DND-41 (cell line): ENCODE data around the gene RPUSD3.

Source experiments
- ATAC-seq: fragments of 200-7000 bp; cut with Tn5 transposase; 3 replicates; pipeline ENCODE4 v1.9.1; 2021; ENCODE audit warnings: low read depth; ENCODE audit not compliant: insufficient read depth
- DNase-seq: peaks from one replicate; pipeline ENCODE4 v3.0.0-alpha.2; 2020
- H2AFZ ChIP-seq: 2 replicates; pipeline ENCODE4 v1.6.0; 2012; ENCODE audit warnings: low read depth, low read length
- H3K27ac ChIP-seq: 2 replicates; pipeline ENCODE4 v1.5.1; 2012; ENCODE audit warnings: low read length, inconsistent platforms
- H3K27me3 ChIP-seq: fragments of 200-600 bp; sonication (generic); 2 replicates; pipeline ENCODE4 v1.6.0; 2012; ENCODE audit warnings: low read length, mild to moderate bottlenecking, inconsistent platforms; ENCODE audit not compliant: insufficient read depth, poor library complexity
- H3K36me3 ChIP-seq: 2 replicates; pipeline ENCODE4 v1.5.1; 2012; ENCODE audit warnings: low read length, inconsistent platforms; ENCODE audit not compliant: insufficient read depth
- H3K4me1 ChIP-seq: 2 replicates; pipeline ENCODE4 v1.5.1; 2012; ENCODE audit warnings: mild to moderate bottlenecking, low read length; ENCODE audit not compliant: insufficient read depth
- H3K4me2 ChIP-seq: 2 replicates; pipeline ENCODE4 v1.6.0; 2012; ENCODE audit warnings: mild to moderate bottlenecking, moderate library complexity, low read length, inconsistent platforms; ENCODE audit not compliant: insufficient read depth
- H3K4me3 ChIP-seq, 2 experiments: fragments of 200-600 bp in 1 of 2; shearing (Covaris generic) in 1 of 2; 2 replicates each; pipeline ENCODE4 v1.5.1; 2012 to 2016; ENCODE audit warnings: inconsistent platforms in 2 of 2, low read length in 2 of 2, mild to moderate bottlenecking in 2 of 2, low read depth in 1 of 2, moderate library complexity in 1 of 2
- H3K79me2 ChIP-seq: 2 replicates; pipeline ENCODE4 v1.6.0; 2012; ENCODE audit warnings: low read length, inconsistent platforms; ENCODE audit not compliant: insufficient read depth
- H3K9ac ChIP-seq: 2 replicates; pipeline ENCODE4 v1.6.0; 2012; ENCODE audit warnings: low read depth, mild to moderate bottlenecking, inconsistent platforms, low read length, moderate library complexity
- H3K9me3 ChIP-seq: 2 replicates; pipeline ENCODE4 v1.5.1; 2012; ENCODE audit warnings: low read length, moderate library complexity, mild to moderate bottlenecking, inconsistent platforms; ENCODE audit not compliant: insufficient read depth, severe bottlenecking
- H4K20me1 ChIP-seq: 2 replicates; pipeline ENCODE4 v1.6.0; 2012; ENCODE audit warnings: low read length; ENCODE audit not compliant: insufficient read depth
- EZH2 ChIP-seq: IDR thresholded peaks from 3 replicates; pipeline ENCODE4 v1.6.1; 2012; ENCODE audit warnings: borderline replicate concordance, low read depth, mild to moderate bottlenecking, moderate library complexity, low read length, inconsistent platforms; ENCODE audit not compliant: severe bottlenecking
- TF ChIP-seq, protein P1 (sequence below): IDR thresholded peaks from 2 replicates; pipeline ENCODE4 v1.5.1; 2012; ENCODE audit warnings: borderline replicate concordance, low read length, moderate library complexity, mild to moderate bottlenecking; ENCODE audit not compliant: poor library complexity, severe bottlenecking; ENCODE audit errors: extremely low read depth

Gene RPUSD3

GRCh38 chr3:9846931-9847488, 3.2 kb upstream of the RPUSD3 start:
- peaks cover 3% of the 10 kb centered on the region for H3K36me3 ChIP-seq
- DNase-seq (no peak), ATAC-seq (no peak)
- peaks cover 19% of the 10 kb centered on the region for H3K4me1 ChIP-seq
- H2AFZ ChIP-seq = no peak overlapping the region
- no peak overlapping the region for H3K4me3 ChIP-seq
- no peaks in the 10 kb centered on the region for H3K9me3 ChIP-seq
- TF ChIP-seq, protein P1, sequence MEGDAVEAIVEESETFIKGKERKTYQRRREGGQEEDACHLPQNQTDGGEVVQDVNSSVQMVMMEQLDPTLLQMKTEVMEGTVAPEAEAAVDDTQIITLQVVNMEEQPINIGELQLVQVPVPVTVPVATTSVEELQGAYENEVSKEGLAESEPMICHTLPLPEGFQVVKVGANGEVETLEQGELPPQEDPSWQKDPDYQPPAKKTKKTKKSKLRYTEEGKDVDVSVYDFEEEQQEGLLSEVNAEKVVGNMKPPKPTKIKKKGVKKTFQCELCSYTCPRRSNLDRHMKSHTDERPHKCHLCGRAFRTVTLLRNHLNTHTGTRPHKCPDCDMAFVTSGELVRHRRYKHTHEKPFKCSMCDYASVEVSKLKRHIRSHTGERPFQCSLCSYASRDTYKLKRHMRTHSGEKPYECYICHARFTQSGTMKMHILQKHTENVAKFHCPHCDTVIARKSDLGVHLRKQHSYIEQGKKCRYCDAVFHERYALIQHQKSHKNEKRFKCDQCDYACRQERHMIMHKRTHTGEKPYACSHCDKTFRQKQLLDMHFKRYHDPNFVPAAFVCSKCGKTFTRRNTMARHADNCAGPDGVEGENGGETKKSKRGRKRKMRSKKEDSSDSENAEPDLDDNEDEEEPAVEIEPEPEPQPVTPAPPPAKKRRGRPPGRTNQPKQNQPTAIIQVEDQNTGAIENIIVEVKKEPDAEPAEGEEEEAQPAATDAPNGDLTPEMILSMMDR = no peak
- no peak for TF ChIP-seq EZH2
- no peaks in the 10 kb centered on the region for H3K27me3 ChIP-seq
- peaks cover 11% of the 10 kb centered on the region for H3K79me2 ChIP-seq
- H3K4me2 ChIP-seq = no peak overlapping the region
- no peak overlapping the region for H3K27ac ChIP-seq
- no peak overlapping the region for H3K9ac ChIP-seq
- no peaks in the 10 kb centered on the region for H4K20me1 ChIP-seq

GRCh38 chr3:9846231-9846630, 2.4 kb upstream of the RPUSD3 start:
- H3K27ac ChIP-seq = no peak overlapping the region
- H3K4me2 ChIP-seq = no peak overlapping the region
- no peaks in the 10 kb centered on the region for H3K27me3 ChIP-seq
- H3K36me3 ChIP-seq = peaks cover 11% of the 10 kb centered on the region
- no peaks in the 10 kb centered on the region for H4K20me1 ChIP-seq
- H3K4me3 ChIP-seq = no peak overlapping the region
- peaks cover 21% of the 10 kb centered on the region for H3K4me1 ChIP-seq
- no peak for DNase-seq
- H3K79me2 ChIP-seq = peaks cover 11% of the 10 kb centered on the region
- no peaks in the 10 kb centered on the region for H3K9me3 ChIP-seq
- no peak for ATAC-seq
- no peak overlapping the region for H3K9ac ChIP-seq
- H2AFZ ChIP-seq = no peak overlapping the region
- TF ChIP-seq, protein P1 = no peak
- no peak for TF ChIP-seq EZH2

DNA sequence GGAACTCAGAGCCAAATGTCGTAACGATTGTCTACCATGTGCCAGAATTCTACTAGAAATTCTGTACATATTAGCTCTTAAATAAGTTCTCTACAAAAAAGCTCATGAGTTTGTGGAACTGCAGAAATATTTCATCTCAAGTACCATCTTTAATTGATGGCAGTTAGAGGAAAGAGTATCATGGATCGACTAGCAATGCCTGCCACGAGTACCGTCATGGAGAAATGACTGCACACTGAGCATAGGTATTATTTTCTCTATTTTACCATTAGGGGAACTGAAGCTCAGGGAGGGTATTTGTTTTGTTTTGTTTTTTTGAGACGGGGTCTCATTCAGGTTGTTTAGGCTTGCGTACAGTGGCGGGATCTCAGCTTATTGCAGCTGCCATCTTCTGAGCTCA, 2.8 kb downstream of the RPUSD3 start:
- no peak overlapping the region for H2AFZ ChIP-seq
- peaks cover 11% of the 10 kb centered on the region for H3K79me2 ChIP-seq
- H3K9ac ChIP-seq = no peak overlapping the region
- no peak for DNase-seq
- H3K4me1 ChIP-seq = peaks cover 21% of the 10 kb centered on the region
- peaks cover 45% of the 10 kb centered on the region for H3K36me3 ChIP-seq
- peaks cover 3% of the 10 kb centered on the region; the same call in 1 of the 2 replicates for H4K20me1 ChIP-seq
- no peak for ATAC-seq
- no peak overlapping the region for H3K27ac ChIP-seq
- no peak overlapping the region for H3K4me2 ChIP-seq
- no peaks in the 10 kb centered on the region for H3K27me3 ChIP-seq
- TF ChIP-seq EZH2 = no peak
- TF ChIP-seq, protein P1 = no peak
- no peaks in the 10 kb centered on the region for H3K9me3 ChIP-seq
- no peak overlapping the region for H3K4me3 ChIP-seq

DNA sequence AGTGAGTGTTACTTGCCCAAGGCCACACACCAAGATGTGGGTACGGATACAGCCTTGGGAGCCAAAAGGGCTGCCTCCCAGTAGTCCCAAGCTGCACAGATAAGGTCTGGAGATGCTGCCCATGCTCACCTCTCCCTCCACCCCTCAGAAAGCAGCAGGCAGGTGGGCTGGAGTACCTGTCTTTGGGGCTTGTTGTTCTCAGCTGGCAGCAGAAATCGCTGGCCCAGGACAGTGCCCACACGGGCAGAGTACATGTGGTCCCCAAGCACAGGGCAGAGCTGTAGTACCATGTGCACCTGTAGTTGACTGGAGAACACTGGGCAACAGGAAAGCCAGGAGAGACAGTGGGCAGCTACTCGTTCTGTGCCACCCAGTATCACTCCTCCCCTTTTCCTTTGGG, 5.0 kb downstream of the RPUSD3 start:
- Histone ChIP-seq H3K4me2 (no peak overlapping the region), H3K4me1 (peaks cover 15% of the 10 kb centered on the region), H3K9ac (no peak overlapping the region), H4K20me1 (peaks cover 3% of the 10 kb centered on the region; the same call in 1 of the 2 replicates), H3K27ac (no peak overlapping the region), H3K4me3 (no peak overlapping the region), H3K27me3 (no peaks in the 10 kb centered on the region), H3K36me3 (peaks cover 65% of the 10 kb centered on the region), H2AFZ (no peak overlapping the region), H3K9me3 (no peaks in the 10 kb centered on the region), H3K79me2 (peaks cover 11% of the 10 kb centered on the region)
- DNase-seq = no peak
- no peak for ATAC-seq
- TF ChIP-seq EZH2 = no peak
- TF ChIP-seq, protein P1 = no peak
